HG03565 (cell line): Measurements from ENCODE around the gene EPHB6.

Experiments
- ATAC-seq: cut with Tn5 transposase; IDR thresholded peaks from one replicate; pipeline ENCODE4 v1.9.1; 2021; ENCODE audit warnings: mild to moderate bottlenecking, moderate library complexity; ENCODE audit not compliant: unreplicated experiment

EPHB6 gene

DNA sequence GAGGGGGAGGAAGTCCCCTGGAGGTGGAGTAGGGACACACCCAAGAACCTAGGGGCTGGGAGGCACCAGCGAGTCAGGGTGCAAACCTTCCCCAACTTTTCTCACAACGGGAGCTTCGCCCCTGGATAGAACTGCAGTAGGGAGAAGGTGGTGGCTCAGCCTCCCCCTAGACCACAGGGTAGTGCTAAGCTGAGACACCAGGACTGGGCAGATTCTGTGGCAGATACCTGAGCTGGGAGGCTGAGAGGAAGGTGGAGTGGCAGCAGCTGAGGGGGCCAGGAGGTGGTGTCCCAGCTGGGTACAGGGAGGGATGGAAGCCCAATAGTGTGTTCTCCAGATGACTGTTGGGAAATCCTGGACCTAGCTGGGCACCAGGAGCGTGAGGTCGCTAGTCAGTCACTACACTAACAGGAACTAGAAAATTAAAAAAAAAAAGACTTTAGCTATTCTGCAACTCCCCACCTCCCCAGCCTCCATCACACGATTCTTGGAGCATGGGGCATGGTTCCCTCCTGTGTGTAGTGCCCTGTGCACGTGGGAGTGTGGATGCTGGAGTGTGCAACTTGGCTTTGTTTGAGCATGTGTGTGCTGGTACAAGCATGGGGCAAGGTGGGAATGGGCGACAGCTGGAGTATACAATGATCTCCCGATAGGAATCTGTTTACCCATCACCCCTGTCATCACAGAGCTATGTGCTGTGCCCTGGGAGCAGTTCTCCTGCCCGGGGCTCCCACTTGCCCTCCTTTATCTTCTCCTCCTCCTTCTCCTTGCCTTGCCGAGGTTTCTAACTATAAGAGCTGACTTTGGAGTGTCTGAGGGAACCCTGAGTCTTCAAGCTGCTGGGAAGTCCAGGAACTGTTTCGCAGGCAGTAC is 39.5 kb downstream of the EPHB6 start:
- ATAC-seq: no peak

DNA sequence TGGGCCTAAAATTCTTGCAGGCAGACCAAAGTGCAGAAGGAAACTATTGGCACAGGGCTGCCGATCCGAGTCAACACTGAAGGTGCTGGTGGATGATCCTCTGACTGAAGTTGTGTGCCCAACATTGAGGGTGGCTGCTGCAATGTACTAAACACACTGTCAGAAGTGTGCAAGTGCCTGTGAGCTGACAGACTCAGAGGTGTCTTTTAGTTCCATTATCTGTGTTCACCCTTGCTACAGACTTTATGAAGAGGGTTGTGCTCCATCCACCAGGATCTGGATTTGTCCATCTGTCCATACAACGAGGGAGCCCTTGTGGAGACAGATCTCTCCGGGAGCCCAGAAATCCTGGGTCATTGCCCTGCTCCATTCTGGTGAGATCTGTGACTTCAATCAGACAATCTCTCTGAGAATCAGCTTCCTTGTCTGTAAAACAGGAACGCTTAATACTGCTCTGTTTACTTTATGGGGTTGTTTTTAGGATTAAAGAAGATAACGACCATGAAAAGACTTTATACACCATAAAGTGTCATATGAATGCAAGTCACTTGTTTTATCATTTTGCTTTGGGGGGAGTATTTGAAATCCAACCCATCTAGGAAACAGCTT is 40.2 kb downstream of the EPHB6 start:
- no peak for ATAC-seq

DNA sequence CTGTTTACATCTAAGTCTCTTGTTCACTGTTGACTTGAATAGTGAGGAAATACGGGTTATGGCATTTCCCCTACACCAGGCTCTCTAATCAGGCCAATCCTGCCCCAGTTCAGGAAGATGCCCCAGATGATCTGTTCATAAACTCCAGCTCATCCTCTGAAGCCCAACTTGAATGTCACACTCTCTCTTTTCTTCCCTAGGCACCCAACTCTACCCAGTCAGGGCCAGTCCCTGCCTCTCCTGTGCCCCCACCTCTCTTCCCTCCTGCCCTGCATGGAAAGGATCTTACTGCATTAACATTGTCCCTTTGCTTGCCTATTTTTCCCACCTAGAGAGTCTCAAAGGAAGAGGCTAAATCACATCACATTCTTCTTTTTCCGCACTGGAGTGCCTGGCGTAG is 41.3 kb downstream of the EPHB6 start:
- no peak for ATAC-seq

DNA sequence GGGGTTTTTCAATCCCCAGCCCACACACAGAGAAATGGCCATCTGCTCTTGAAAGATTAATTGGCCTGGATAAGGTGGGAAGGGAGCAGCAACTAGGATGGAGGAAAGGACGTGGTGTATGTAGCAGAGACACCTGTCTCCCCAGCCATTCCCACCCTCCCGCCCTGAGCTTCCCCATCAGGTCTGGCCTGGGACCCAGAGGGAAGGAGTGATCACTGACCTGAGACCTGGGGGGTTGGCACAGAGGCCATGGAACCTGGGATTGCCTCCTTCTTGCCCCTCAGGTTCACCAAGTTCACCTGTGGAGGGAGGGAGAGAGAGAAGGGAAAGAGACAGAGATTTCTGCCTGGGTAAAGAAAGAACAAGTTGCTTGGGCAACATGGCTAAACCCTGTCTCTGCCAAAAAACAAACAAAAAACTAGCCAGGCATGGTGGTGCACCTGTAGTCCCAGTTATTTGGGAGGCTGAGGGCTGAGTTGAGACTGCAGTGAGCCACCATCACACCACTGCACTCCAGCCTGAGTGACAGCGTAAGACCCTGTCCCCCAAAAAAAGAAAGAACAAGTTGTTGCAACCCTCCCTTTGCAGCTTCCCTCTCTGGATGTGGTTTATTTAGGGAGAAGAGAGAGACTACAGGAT is 42.0 kb downstream of the EPHB6 start:
- ATAC-seq: no peak

DNA sequence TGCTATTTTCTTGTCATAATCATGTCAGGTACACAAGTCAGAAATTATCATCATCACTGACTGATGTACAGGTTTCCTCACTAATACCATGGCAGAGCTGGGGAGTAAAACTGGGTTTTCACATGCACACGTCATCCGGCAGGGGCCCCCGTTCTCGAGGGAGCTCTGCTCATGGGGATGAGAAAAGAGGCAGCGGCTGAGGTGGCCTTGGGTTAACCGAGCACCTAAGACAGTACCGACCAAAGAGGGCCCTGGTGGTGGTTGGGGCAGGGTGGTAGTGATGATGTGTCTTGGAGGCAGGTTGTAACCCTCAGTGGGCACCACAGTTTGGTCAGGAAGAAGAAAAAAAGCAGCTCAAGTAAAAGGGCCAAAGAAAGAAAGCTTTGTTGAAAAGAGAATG is 42.8 kb downstream of the EPHB6 start:
- no peak for ATAC-seq

DNA sequence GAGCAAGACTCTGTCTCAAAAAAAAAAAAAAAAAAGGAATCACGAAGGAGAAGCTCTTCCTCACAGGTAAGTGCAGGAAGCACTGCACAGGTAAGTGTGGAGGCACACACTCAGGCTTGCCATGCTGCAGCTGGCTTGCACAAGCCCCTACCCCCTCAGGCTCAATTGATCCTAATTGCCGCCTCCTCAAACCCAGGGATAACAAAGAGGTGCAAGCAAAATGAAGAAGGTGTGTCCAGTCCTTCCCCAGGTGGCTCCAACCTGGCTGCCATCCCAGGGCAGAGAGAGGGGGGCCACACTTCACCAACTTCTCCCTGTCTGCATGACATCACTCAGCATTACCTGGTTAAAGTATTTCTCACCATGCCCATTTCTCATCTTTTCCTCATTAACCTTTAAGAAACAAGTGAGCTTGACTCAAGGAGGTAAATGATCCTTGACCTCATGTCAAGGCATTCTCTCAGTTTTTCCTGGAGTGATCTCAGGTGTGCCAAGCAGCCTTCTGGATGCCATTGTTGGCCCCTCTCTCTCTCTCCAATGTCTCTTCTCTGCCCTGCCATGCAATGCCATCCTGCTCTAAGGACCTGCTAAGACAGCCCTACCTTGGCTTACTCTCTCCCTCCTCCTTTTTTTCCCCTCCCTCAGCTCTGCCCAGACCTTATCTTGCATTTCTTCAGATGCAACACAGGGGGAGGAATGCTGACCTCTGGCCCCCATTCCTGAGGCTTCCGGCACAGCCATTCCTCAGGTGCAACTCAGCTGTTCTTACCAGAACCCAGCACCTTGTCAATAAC is 43.7 kb downstream of the EPHB6 start:
- no peak for ATAC-seq

DNA sequence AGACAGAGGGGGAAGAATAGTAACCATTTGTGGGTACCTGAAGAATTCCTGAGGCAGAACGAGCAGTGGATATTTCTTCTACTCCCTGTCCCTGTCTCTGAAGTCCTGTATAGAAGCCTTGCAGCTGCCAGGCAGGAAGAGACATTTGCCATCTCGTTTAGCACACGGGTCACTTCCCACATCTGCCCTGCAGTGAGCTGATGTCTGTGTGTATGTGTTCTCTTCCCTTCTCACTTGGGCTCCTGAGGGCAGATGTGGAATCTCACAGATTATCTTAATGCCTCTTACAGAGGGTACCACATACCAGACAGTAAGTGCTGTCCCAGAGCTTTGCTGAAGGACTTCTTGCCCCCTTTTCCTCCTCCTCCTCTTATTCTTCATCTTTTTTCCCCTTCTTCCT is 44.8 kb downstream of the EPHB6 start:
- no peak for ATAC-seq

DNA sequence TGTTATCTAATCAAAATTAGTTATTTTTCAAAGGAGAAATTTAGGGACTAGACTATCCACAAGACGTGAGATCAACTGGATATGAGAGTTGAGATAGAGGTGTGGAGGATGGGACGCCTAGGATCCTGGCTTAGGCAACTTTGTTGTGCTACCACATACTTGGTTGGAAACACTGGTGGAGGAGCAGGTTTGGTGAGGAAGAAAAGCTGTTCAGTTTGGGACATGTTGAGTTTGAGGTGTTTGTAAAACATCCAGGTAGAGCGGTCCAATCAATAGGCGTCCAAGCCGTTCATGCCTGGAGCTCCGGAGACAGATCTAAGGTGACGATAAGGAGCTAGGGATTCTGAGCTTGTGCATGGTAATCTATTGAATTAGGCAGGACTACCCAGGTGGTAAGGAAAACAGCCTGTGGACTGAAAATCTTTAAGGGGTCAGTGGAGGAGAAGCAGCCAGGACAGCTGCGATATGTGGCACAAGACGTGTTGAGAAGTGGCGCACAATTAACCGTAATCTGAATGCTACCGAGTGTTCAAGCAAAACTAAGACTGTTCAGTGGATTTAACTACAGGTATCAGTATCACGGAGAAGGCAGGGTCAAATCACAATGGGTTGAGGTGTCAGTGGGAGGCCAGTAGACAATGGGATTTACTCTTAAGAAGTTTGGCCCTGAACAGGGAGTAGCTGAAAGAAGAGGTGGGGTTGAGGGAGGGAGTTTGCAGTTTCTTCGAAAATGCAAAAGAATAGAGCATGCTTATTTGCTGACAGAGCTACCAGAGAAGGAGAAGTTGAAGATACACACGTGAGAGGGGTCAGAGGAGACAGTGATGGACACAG is 46.8 kb downstream of the EPHB6 start:
- ATAC-seq: no peak

DNA sequence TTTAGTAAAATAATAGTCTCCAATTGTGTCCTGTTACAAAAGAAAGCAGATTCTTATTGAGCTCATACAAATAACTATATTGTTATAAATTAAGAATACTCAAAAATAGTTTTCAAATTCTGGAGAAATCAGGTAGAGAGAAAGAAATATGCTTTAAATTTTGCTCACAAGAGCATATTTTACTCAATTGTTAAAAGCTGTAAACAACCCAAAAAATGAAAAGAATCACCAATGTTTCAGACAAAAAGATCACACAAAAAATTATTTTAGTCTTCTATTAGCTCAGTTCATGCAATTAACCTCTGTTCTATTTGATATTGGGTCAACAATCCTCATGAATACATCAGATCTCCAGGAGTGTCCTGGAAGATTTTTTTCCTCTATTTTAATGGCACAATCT is 49.3 kb downstream of the EPHB6 start:
- no peak for ATAC-seq

DNA sequence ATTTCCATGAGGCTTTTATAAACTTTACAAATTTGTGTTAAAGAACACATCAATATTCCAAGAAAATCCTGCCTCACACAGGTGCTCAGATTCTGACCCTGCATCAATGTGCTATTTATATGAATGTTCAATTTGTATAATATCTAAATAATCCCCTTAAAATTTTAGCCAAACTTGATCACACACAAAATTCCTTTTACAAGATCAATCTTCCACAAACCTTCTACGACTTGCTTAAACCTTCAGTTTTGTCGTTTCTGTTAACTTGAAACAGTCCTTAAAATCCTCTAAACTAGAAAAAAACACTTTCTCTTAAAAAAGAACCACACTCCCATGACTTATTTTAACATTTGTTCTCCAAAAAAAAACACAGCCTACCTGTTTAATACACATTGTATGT is 50.9 kb downstream of the EPHB6 start:
- ATAC-seq: no peak

DNA sequence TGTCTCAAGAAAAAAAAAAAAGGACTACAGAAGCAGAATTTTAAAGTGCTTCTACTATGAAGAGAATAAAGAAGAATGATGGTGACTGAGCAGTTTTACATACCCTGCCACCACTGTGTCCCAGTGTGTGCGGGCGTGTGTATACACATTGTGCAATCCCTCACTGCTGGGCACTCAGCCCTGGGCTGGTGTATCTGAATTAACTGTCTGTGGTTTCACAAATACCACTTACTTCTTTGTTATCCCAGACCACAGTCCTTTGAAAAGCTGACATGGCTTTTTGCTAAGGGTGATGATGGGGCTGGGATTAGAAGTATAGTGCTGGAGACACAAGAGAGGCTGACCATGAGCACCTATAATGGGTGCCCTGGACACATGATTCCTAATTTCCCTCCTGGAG is 51.8 kb downstream of the EPHB6 start:
- ATAC-seq: no peak

DNA sequence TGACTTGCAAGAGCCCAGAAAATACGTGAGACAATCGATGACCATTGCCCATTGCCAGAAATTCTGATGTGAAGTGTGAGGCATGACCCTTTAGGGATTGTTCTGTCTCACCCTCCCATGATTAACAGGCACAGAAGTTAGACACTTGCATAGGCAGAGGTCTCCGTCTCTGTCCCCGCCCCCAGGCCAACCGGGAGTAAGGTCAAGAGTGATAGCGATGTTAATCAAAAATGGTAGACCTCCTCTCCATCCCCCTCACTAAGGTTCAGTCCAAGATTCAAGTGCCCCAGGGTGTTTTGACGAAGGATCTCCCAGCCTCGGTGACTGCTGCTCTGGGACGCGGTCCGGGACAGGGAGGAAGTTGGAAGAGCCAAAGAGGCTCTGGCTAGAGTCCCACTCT is 53.4 kb downstream of the EPHB6 start:
- no peak for ATAC-seq

DNA sequence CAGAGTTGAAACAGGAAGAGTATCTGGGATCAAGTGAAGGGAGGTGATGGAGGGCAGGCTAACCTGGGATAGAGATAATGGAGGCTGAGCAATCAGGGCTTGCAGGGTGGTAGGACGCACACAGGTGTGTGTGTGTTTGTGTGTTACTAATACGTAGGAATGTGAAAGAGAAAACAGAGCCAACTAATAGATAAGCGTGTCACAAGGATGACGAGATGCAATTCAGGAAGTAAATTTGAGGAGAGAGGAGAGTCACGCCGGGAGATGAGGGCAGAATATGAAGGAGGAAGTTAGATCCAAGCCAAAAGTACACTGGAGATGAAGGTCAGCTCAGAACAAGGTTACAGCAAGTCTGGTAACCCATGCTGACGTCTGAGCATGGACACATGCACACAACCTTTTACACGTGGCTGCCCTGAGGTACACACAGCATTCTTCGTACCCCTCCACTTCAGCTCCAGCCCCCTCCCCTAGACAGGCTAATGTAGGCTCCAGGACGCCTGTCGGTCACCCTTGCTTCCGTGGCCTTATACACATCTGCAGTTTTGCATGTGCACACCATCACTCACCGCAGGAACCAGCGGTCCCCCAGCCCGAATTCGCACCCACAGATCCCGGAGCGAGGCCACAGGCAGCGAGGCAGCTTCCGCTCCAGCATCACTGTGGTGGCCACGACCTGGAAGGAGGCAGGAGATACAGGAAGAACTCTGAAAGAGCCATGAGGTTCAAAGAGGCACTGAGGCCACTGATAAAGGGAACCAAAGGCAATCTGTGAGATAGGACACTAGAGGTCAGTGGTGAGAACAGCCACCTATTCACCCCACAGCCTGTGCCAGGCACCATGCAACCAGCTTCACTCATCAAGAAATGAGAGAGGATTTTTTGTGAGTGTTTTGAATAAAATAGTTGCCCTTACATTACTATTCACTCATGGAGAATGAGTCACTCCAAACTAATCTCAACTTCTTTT is 54.3 kb downstream of the EPHB6 start:
- ATAC-seq: no peak

DNA sequence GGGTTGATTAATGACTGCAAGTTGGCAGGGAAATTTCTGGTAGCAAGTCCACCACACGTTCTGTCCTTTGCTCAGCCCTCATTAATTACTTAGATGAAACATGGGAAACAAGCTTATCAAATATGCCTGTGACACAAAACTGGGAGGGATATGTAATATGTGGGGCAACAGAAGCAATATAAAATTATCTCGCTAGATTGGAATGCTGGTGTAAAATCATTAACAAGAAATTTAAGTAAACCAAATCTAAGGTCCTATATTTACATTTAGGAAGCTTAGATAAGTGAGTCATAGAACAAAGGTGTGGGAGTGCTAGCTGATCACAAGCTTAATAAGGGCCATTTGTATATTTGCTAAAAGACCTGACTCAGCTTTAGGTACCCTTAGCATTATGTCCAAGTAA is 55.2 kb downstream of the EPHB6 start:
- ATAC-seq: no peak

DNA sequence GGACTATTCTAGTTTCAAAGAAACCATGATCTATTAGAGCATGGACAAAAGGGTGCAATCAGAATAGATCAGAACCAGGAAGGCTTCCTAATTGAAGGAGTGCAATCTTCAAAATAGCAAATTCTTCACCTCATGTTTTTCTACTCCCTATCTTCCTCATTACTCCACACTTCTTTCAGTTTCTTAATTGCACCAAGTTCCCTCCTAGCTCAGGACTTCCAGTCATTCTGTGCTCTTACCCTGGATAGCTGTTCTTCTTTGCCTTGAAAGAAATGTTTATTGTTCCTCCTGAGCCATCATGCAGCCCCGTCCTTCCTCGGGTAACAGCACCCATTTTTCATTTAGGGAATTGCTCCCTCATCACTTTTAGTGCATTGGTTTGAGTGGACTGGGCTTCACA is 55.6 kb downstream of the EPHB6 start:
- ATAC-seq: no peak

DNA sequence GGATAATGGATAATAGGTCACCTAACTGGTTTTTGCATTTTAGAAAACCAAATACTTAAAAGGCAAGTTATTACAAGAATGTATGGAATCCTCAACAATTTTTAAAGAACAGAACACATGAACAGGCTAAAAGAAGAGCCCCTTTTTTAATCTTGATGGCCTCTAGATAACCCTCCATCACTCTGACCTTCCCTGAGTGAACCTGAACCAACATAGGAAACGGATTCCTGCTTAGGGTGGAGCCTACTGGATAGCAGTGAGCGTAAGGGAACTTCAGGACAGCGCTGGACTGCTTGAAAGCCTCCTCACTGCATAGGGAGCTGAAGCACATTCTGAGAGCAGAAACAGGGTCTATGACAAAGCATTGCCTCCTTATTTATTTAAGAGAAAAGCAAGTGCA is 58.2 kb downstream of the EPHB6 start:
- no peak for ATAC-seq

DNA sequence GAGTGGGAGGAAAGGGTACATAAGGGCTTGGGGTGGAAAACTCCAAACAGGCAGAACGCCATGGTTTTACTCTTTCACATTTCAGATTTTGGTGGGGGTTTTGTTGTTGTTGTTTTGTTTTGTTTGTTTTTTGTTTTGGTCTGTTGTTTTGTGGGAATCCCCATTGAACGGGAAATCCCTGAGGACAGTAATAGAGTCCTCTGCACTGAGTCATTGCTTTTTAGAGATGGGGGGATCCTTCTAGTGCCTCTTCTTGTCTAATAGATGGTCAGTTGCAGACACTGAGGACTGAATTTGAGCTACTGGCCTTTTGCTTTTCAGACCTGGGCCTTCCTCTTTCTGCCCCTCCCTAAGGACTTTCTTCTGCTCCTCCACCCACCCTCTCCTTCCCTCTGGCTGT is 58.7 kb downstream of the EPHB6 start:
- ATAC-seq: no peak

DNA sequence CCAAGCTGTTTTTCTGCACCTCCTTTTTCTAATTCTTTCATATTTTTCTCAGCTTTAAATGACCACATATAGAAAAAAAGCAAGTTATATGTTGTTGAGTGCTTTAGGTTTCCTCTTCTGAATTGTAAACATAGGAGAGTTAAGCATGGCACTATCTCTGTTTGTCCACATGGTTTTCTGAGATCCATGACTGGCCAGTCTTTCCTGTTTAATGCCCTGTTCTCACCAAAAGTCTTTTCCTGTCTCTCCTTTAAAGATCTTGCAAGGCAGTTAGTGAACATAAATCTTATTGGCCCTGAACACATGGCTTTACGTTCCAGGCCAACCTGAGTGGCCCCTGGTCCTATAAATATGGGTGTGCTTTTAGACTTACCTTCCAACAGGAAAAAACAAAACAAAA is 59.2 kb downstream of the EPHB6 start:
- no peak for ATAC-seq

DNA sequence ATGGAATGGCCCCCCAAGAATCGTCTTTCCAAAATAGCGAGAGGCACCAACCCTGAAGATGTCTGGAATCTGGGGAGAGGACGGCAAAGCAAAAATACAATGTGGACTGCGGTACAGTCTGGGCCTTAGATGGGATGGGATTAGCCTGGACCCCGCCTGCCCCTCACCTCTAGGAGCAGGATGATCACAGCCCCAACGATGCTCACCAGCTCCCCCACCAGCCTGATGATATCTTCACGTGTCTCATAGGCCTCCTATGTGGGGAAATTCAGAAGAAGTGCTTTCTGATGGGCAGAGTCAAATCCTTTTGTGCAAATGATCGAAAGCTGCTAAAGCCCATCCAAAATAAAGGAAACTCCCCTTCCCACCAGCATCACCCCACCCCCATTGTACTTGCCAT is 60.4 kb downstream of the EPHB6 start:
- no peak for ATAC-seq
